GM18507 (cell line): ENCODE results near the gene CARS2.
A peak's percentile ranks its signal among the peaks of the same experiment; 100 is the strongest.
"Not testable (repeated sequence)": the region's sequence is repeated elsewhere in the genome, so short reads cannot be mapped to it uniquely, and the experiment has no call there.

Source experiments
- DNase-seq: peaks from one replicate; pipeline ENCODE4 v3.0.0; 2011; ENCODE audit warnings: low read depth; ENCODE audit not compliant: insufficient read length; ENCODE audit errors: extremely low spot score
- FAIRE-seq: peaks from 2 replicates; lab custom pipeline; 2011; peaks lifted over from hg19 to GRCh38; lab: Jason Lieb, UNC

CARS2 gene

DNA sequence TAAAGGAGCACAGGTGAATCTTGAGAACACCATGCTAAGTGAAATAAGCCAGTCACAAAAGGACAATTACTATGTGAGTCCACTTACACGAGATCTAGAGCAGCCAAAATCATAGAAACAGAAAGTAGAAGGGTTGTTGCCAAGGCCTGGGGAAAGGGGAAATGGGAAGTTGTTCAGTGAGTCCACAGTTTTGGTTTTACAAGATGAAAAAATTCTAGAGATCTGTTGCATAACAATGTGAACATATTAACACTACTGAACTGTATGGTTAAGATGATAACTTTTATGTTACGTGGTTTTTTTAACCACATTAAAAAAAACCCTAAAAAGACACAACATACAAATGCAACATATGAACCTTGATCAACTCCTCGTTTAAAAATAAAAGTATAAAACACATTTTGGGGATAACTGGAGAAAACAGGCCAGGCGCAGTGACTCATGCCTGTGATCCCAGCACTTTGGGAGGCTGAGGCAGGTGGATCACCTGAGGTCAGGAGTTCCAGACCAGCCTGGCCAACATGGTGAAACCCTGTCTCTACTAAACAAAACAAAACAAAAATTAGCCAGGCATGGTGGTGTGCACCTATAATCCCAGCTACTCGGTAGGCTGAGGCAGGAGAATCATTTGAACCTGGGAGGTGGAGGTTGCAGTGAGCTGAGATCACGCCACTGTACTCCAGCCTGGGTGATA is 47.6 kb downstream of the CARS2 start:
- peak; percentile 94 for FAIRE-seq
- DNase-seq = not testable (repeated sequence)

DNA sequence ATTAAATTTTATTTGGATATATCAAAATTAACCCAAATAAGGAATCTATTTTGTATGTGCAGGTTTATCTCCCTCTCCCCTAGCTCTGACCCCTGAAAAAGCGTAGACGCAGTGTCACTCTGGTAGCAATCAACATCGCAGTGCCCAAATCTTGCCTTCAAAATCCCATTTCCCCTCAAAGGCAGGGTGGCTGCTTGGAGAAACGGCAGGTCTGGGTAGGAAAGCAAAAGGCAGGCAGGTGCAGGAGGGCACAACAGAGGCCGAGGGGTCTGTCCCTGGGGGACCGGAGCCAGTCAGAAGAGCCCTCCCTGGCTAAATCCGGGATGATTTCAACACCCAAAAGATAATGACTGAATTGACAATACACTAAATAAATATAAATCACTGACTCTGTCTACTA is 48.7 kb downstream of the CARS2 start:
- no peak for DNase-seq
- FAIRE-seq = no peak

DNA sequence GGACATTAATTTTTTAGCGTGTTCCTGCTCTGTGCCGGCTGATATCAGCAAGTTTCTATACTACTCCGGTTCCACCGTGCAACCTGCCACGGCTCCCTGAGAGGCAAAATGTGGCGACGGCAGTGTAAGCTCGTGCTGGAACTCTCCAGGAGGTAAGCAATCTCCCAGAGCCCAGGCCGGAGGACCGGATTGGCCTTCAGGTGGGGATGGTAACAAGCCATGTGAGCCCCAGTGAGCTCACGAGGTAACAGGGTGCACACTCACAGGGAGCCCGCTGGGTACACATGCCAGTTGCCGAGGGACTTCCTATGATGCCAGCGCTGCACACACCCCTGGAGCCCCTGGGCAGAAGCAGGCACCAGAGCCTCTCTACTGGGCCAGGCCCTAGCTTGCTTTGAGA is 52.1 kb downstream of the CARS2 start:
- no peak for DNase-seq
- FAIRE-seq = no peak

DNA sequence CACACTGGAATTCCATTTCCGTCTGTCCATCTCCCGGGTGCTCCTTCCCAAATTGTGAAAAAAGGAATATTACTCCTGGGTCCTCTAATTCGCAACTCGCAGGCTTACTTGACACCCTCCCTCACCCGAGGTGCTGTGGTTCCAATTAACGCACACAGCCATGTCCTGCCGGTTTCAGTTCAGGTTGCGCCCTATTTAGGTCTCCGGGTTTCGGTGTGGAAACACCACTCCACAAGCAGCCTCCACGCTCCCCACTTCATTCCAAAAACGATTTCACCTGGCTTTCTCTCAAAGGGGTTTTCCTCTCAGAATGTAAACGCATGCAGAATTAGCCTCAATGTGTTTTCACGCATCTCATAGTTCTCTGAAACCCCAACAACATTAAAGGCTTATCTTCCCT is 52.6 kb downstream of the CARS2 start:
- peak; percentile 72 for FAIRE-seq

DNA sequence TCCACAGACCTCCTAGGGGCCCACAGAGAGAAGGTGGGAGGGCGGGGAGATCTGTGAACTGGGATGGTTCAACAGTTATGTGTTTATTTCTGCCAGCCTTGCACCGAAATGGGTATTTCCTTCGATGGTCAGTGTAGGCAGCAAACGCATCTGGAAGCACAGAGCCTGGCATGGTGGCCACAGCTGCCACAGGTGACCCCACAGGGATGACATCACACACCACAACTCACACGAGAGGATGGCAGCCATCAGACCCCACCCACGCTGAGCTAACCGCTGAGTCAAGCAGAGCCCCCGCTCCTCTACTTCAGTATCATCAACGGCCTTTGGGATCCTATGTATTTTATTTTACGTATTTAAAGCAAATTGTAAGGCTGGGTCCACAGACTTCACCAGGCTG is 53.2 kb downstream of the CARS2 start:
- no peak for FAIRE-seq
- no peak for DNase-seq

More for the DNA sequence above, 52.6 kb downstream of the CARS2 start:
- DNase-seq = no peak

DNA sequence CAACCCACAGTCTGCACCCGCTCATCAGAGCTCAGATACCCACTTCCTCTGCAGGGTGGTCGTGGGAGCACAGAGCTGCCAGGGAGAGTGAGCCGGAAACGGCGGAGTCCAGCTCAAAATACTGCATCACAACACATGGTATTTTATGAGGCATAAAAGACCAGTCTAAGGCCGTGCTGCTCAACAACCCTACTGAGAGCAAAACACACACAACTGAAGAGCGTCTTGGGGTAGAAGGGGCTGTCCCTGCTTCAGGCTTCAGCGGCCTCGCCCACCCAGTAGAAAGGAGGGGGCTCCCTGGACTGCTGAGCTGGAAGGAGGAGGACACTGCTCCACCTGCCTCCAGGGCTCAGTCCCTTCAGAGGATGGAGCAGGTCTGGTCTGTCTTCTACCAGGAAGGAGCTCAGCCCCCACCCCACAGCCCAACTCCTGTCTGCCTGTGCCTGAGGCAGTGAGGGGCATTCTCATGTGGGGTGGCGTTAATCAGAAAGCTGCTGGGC is 53.6 kb downstream of the CARS2 start:
- DNase-seq (no peak), FAIRE-seq (no peak)

DNA sequence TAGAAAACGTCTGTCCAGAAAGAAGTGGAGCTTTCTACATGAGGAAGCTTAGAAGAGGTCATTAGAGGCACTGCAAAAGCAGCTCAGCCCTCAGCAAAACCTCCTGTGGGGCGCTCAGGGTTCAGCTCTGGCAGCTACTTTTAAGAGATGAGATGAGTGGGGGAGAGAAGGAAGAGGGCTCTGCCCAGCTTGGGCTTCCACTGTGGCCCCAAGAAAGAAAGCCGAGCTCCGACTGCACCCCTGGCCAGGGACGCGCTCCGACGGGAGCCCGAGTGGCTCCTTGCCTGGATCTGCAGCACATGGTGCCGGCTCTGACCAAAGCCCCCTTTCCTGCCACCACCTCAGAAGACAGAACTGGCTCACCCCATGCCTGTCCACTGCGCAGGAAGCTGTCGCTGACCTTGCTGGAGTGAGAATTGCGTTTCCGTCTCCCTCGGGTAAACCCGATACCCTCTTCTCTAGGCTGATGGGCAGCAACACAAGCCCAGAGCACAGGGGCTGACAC is 54.1 kb downstream of the CARS2 start:
- DNase-seq (no peak), FAIRE-seq (no peak)

DNA sequence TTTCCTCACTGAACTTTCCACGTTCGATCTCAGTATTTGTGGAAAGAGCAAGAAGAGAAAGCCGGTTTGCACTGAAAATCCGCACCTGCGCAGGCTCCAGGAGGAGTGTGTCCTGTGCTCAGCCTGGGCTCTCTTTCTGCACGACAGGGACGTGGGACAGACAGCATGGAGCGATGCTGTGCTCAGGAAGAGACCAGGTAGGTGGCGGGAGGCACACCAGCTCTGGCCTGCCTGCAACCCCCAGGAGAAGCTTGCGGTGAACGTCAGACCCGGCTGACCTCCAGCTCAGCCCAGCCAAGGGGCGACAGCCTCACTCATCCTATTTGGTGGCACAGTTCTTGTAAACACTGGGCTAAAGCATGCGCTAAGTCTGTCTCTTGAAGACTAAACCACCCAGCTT is 54.6 kb downstream of the CARS2 start:
- DNase-seq (no peak), FAIRE-seq (no peak)

DNA sequence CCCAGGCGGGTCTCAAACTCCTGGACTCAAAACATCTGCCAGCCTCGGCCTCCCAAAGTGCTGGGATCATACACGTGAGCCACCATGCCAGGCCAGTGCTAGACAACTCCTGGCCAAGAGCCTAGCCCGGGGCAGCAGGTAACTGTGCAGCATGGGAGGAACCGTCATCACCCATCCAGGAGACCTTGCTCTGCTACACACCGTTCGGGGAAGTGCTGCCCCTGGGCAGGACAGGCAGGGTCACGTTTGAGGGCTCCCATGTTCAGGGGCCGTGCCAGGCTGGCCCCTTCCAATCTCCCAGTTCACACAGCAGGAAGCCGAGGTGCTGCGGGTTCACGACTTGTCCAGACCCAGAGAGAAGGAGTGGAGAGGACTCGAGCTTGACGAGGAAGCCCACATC is 55.5 kb downstream of the CARS2 start:
- DNase-seq (no peak), FAIRE-seq (no peak)

DNA sequence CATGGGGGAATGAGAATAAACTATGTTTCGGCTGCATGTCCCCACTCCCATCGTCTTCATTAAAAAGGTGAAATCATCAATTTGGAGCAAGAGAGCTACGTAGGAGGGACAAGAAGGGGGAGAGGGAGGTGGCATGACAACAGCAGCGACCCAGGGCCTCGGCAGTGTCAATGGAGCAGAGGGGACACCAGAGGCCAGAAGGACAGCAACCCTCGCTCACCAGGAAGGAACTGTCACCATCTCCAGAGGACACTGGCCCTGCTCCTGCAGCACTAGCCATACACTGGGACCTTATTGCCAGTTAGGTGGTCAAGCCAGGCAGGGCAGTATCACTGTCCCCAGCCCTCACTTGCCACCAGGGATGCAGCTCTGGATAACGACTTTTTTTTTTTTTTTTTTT is 56.4 kb downstream of the CARS2 start:
- FAIRE-seq (no peak), DNase-seq (no peak)

DNA sequence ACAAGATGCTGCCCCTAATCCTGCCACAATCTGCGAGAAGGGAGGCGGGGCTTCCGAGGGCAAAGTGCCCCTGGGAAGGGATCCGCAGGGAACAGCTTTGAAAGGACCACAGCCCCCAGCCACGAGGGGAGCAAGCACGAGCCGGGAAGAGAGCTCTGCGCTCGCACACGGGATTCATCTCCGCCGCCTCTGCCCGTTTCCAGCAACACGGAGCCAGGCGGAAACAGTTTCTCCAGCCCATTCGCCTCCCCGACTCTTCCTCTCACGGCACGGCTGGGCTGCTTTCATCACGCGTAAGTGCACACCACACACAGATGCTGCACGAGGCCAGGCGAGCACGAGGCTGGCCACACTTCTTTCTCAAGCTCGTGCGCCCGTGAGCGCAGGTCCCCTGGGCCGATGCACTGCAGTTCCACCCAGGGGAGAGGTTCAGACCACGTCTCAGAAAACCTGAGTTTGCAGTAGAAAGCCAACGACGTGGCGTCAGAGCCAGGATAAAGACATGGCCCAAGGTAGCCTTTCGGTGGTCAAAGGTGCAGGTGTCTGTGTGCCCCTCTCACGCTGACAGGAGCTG is 57.0 kb downstream of the CARS2 start:
- DNase-seq = no peak
- no peak for FAIRE-seq

DNA sequence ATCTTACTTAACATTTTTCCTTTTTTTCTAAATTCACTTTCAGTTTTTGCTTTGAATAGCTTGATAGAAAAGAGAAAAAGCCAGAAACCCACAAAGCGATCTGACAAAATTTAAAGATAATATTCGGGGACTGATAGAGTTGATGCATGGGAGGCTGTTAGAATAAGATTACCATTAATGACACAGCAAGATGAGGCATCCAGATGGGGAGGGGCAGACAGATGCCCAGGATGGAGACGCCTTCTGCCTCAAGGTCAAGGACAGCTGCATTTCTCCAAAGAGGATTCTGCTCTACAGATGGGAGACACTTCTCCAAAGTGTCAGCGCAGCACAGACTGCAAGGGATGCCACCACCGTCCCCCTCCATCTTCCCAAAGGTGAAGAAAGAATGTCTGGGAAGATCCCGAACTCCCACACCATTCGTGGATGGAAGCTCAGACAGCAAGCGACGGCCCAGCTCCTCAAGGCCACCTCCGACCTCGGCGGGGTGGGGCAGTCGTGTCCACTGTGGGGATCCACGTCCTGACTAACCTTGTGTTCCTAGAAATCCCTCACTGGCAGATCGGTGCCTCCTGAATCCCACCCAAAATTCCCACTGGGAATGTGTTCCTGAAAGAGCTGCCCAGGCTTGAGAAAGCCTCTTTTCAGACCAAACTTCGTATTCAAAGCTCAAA is 57.6 kb downstream of the CARS2 start:
- DNase-seq = no peak
- no peak for FAIRE-seq

DNA sequence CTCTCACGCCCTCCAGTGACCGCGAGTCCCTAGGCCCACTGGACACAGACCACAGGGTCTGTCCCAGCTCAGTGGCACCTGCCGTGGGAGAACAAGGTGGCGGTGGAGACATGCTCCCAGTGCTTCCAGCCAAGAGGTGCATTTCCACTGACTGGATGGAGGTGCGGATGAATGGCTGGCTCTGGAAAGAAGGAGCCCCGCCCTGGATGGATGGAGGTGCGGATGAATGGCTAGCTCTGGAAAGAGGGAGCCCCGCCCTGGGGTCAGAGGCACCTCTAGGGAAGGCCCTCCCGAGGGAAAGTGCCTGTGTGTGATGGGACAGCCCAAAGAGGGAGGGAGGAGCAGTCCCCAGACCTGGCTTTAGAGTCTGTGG is 58.6 kb downstream of the CARS2 start:
- FAIRE-seq (no peak), DNase-seq (no peak)

DNA sequence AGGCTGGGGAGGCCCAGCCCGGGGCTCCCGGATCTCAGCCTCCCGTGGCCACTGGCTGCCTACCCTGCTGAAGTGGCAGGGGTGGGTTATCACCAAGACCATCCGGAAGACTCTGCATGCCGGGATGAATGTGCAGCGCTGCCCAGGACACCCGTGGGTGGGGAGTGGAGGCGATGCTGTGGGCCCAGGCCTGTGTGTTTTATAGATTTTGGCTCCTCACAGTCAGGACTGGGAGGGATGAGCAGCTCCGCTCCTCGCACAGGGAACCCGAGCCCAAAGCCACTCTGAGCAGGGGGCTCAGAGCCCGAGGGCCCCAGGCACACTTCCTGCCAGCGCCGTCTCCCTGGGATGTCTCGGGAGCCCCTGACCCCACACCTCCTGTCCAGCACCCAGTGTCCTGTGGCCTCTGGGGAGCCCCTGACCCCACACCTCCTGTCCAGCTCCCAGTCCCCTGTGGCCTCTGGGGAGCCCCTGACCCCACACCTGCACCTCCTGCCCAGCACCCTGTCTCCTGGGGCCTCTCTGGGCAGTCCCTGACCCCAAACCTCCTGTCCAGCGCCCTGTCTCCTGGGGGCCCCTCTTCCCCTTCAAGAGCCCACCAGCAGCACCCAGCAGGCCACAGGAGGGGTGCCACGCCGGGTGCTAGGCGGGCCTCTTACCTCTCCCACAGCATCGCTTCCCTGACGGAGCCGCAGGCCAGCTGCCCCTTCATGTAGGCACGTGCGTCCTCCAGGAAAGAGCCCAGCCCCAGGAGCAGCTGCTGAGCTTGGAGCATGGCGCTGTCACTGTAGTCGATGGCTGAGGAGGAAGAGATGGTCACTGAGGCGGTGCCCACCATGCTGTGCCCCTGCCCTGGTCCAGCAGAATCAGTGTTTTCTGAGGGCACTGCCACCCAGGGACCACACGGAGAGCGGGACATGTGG is 59.2 kb downstream of the CARS2 start:
- FAIRE-seq (no peak), DNase-seq (no peak)

DNA sequence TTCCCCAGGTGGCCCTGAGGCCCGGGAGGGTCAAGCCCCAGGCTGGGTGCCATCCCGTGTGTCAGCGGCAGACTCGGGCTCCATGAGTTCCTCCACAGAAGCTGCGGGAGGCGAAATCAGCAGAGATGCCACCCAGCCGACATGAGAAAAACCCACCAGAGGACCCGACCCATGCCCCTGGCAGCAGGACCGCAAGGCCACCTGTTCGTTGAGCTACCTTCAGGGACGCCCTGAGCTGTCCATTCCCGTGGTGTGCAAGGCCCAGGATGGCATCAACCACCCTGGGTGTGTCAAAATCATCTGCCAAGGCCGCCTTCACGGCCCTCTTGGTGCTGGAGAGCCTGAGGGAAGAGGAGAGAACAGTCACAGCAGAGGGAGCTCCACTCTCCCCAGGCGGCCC is 60.2 kb downstream of the CARS2 start:
- FAIRE-seq = no peak
- no peak for DNase-seq

DNA sequence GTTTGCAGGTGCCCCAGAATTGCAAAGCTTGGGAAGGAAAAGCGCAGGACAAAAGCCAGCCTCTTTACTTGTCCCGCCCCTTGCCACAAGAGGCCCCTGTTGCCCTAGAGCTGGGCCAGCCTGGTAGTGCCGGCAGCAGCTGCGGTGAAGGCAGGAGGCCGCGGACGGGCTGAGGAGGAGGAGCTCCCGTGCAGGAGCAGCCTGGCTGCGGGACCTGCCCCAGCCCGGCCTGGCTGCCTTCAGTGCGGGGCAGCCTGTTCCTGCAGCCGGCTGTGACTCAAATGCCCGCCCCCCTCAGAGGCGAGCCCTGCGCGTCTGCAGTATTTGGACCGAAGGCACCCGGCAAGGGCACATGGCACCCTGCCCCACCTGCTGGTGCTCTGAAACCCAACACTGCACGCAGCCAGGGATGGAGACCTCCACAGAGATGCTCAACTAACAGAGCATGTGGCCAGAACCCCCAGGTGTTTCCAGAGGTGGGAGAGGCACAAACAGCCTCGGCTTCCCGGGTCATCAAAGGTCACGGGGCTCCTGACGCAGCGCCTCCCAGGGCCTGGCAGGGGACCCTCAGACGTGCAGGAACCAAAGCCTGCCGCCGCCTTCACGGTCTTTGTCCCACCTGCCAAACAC is 60.9 kb downstream of the CARS2 start:
- peak; percentile 65 for DNase-seq
- peak; percentile 83 for FAIRE-seq

DNA sequence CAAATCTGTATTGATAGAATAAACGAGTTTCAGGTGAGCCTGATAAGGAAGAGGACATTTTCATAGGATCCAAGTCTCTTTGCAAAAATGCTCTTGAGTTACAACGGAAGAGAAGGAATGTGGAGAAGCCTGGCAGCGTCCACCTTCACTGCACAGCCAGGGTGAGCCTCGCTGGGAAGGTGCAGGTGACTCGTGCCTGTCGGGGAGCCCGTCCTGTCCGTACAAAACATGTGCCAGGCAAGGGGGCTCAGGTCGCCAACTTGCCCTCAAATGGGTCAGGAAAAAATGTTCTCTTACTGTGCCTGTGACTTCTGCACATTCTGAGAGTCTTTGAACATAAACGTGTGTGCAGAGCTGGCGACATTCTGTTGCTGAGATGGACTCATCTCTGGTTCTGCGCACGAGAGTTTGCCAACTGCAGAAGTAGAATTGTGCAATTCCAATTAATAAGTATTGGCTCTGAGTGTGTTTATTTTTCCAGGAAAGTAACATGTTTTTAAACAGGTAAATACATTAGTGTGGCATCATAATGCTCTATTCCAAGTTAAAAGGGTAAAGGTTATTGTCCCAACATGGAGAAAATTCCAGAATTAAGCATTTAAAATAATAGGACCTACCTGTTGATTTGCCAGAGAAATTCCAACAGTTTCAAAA is 62.0 kb downstream of the CARS2 start:
- no peak for DNase-seq
- no peak for FAIRE-seq

DNA sequence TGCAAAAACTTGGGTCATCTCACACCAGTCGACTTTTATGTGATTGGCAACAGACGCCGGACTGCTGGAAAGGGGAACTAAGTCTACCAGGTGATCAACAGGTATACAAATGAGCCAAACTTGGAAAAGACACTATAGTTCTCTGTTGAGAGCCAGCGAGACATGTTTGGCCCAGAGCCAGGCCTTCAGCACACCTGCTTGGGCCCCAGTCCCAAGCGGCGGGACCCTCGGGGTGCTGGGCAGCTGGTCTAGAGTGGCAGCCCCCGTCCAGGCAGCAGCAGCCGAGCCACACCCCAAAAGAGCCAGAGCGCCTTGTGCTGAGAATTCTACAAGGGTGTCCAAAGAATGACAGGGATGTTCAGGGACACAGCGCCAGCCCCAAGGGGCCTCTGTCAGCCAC is 62.6 kb downstream of the CARS2 start:
- FAIRE-seq = no peak

More for the DNA sequence above, 62.6 kb downstream of the CARS2 start:
- no peak for DNase-seq
